Measurements from ENCODE around the gene RHOT1.
"Not testable (repeated sequence)": the region's sequence is repeated elsewhere in the genome, so short reads cannot be mapped to it uniquely, and the experiment has no call there.

The RHOT1 gene

DNA sequence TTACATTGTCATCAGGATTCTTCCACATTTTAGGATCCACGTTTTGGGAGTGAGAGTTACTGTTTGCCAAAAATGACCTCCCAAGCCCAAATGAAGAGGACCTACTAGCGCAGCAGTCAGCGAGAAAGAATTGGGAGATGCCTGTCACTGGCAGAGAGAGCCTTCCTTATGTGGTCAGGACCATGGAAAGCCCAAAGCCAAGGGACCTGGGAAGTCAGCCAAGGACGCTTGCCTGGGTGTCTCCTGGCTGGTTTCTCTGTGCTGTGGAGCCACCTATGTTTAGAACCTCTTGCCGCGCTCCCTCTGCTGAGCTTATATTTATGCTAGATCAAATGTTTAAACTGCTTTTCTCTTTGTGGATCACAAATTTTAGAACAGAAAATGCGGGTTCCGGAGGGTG, 98.4 kb downstream of the RHOT1 start:
- DNase-seq, result no peak

DNA sequence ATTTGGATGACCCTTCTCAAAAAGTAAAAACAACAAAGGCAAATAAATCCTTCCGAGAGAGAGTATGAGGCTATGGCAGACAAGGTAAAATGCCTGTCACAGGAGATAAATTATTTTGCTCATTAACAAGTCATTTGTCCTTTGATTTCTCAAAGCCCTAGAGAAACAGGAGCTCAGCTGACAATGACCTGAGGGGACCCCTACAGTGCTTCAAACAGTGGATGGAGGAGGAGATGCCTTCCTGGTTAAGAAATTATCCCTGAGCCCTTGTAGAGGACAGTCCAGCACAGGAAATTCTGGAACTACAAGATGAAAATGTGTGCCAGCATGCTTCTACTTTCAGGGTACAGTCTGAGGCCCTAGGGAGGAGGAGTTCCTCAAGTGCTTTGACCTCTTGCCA, 99.3 kb downstream of the RHOT1 start:
- no peak for DNase-seq

- no peak for DNase-seq
Measured at GRCh38 chr17:32249475-32249874, 107.2 kb downstream of the RHOT1 start.

DNA sequence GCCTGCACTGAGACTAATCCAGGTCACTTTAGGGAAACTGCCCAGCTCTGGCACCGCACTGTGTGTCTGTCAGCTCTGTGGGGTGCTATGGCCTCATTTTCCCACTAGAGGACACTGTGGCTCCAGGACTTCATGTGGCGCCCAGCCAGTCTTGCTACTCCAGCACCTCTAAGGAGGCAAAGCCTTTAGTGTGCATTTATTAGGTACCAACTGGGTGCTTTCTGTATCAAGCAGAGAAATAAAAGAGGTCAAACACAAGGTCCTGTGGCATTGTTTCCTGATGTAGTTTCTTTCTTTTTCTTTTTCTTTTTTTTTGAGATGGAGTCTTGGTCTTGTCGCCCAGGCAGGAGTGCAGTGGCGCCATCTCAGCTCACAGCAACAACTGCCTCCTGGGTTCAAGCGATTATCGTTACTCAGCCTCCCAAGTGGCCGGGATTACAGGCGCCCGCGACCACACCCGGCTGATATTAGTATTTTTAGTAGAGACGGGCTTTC, 110.9 kb downstream of the RHOT1 start:
- peak; percentile 82 for DNase-seq

GRCh38 chr17:32256012-32256700, 113.9 kb downstream of the RHOT1 start:
- DNase-seq, result no peak

GRCh38 chr17:32256701-32257019, 114.4 kb downstream of the RHOT1 start:
- DNase-seq, result no peak

GRCh38 chr17:32258383-32259140, 116.3 kb downstream of the RHOT1 start:
- no peak for DNase-seq

DNA sequence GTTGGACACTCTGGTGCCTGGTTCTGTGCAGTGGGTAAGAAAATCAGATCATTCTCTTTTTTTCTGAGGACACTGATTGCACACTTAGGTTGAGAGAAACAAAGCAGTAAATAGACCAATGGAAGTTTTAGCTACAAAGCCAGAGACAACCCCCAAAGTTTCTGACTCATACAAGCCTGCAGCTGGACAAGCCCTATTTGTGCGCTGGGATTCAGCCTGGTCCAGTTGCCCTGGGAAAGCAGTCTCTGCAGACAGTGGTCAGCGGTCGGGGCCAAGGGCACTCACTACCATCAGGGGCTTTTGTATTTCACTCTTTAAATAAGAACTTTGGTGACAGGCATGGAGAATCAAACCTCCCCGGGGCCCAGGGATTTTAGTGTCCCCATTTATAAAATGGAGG, 117.3 kb downstream of the RHOT1 start:
- DNase-seq, result no peak

DNA sequence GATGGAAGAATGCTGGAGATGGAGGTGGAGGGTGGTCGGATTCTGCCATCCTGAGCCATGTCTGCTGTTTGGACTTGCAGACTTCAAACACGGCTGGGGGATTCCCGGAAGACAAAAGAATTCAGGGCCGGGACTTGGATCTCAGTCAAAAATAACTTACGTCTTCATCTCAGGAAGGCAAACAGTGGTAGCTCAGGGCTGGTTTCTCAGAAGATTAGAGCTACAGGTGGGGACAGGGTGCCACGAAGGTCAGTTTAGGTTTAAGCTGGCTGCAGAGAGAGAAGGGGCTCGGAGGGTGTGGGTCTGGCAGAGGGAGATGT, 119.1 kb downstream of the RHOT1 start:
- no peak for DNase-seq

DNA sequence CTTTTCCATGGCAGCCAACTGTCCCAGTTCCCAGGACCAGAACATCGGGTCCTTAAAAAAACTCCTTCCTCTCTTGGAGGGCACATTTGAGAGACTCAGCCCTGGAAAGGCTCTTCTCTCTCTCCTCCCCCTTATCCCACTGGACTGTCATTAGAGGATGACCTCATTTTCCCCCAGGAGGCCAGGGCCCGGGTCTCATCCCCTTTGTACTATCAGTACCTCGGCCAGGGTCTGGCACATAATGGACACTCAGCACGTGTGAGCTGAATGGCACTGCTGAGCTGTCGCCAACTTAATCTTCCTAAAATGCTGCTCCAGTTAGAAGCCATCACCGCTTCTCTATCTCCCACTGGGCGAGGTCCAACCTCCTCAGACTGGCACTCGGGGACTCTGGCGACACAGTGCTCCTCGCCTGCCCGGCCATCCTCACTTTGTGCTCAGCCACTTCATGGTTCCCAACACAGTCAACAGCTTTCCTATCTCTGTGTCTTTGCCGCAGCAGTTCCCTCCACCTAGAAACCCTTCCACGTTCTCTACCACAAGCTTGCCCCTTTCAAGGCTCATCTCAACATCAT, 119.7 kb downstream of the RHOT1 start:
- no peak for DNase-seq

GRCh38 chr17:32263515-32263914, 121.2 kb downstream of the RHOT1 start:
- not testable (repeated sequence) for DNase-seq

DNA sequence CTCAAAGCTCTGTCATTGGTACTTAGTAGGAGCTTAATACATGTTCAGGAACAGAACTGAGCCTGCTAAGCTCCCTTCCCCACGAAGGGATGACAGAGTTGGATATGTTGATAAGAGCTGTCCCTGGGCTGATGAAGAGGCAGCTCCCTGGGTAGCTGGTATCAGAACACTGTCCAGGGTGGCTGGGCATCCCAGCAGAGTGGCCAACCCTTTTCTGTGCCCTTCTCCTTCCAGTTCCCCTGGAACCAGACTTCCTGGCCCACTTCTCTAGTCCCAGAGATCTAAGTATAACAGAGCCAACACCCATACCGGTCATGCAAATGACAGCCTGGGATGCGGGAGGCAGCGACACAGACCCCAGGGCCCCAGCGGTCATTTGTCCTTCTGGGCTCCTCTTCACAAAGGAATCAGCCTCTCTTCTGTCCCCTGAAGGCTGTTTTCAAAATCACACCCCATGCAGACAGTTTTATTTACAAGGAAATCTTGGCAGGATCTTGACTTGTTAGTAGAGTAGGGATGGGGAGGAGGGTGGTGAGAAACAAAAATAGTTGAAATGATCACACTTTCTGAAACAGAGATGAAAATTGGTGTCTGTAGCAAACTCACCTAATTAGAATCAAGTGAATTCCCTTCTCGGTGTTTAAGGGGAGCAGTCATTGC, 122.0 kb downstream of the RHOT1 start:
- no peak for DNase-seq

GRCh38 chr17:32264823-32265191, 122.5 kb downstream of the RHOT1 start:
- no peak for DNase-seq

GRCh38 chr17:32265192-32265923, 123.1 kb downstream of the RHOT1 start, which contains the start of gene RHBDL3:
Gene RHBDL3, plus strand, starts transcription at chr17:32265832. Its CDS starts 358 bp downstream, at chr17:32266190.
- DNase-seq, result no peak

- DNase-seq, result no peak
Measured at GRCh38 chr17:32266051-32266388, 123.7 kb downstream of the RHOT1 start.

DNA sequence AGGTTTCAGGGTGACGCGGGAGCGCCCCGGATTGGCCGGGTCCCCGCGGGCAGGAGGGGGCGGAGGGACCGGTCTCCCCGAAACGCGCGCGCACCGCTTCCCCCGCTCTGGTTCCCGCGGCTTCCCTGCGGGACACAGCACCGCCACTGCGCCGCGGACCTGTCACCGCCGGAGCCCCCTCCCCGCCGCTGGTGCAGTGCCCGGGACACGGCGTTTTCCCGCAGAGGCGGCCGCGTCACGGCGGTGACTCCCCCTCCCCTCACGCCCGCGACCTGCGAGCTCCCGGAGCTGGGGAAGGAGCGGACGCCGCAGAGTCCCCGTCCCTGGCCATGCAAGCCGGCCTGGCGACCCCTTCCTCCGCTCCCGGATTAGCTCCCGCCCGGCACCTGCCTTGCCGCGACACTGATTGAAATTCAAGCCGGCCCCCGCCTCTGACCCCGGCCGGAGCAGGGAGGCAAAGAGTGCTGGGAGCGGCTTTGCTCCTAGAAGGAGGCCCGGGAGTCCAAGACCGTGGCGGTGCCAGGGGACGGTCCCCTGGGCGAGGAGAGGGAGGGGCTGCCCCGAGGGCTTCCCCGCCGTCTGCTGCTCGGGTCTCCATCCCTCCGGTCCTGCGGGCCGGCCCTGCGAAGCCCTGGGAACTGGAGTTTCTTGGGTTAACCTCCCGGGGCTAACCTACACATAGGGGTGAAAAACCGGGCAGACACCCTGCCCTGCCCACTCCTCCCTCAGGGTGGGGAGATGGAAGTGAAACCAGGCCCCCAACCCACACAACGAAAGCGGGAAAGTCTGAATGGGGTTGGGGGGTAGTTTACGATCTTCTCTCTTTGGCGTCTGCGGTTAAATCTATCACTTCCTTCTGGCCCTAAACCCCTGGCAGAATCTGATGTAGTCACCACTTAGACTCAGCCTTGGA, 124.3 kb downstream of the RHOT1 start:
- no peak for DNase-seq

DNA sequence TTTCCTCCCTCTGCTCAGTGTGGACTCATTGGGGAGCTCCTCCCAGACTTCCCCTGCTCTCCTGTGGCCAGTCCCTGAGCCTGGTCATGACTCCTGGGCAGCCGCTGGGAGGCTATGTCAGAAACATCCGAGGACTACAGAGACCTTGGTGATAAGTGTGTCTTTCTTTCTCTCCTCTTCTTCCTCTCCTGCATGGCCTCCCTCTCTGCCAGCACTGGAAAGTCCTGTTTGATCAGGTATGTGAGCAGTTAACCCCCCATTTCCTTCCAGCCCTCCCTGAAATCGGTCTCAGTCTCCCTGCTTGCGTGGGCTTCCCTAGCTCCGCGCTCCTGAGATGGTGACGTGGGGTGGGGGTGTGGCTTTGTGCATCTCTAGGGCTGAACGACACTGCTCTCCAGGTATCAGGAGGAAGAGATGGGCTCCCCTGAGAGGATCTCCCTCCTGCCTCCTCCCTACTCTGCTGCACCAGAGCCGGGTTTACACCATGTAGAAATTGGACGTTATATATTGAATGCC, 125.4 kb downstream of the RHOT1 start:
- DNase-seq, result no peak

- DNase-seq, result no peak
Measured at GRCh38 chr17:32268734-32269288, 126.5 kb downstream of the RHOT1 start.

- DNase-seq, result no peak
Measured at GRCh38 chr17:32269377-32269776, 127.1 kb downstream of the RHOT1 start.

GRCh38 chr17:32271844-32272243, 129.5 kb downstream of the RHOT1 start:
- DNase-seq, result no peak

GRCh38 chr17:32274101-32274500, 131.8 kb downstream of the RHOT1 start:
- DNase-seq, result no peak

GRCh38 chr17:32274643-32275042, 132.3 kb downstream of the RHOT1 start:
- no peak for DNase-seq
